Kidney (tissue), 14 donors: ENCODE data around the gene MEIG1. TPM values are rescaled to one million over a fixed set of nuclear protein-coding genes. Genes with fewer than 3 reads are reported as not detected.
A peak's percentile ranks its signal among the peaks of the same experiment; 100 is the strongest.
"Not testable (repeated sequence)": the region's sequence is repeated elsewhere in the genome, so short reads cannot be mapped to it uniquely, and the experiment has no call there.

Experiments
- DNase-seq, 5 donors: peaks; one replicate each; pipeline ENCODE4 v3.0.0-alpha.2; 2013 to 2020
- FAIRE-seq: peaks from 2 replicates; lab custom pipeline; 2012; peaks lifted over from hg19 to GRCh38; lab: Jason Lieb, UNC
- H3K27ac ChIP-seq, 2 donors: one replicate each; pipeline ENCODE4 v1.7.0; 2013; ENCODE audit warnings: low read depth in 2 of 2, low read length in 2 of 2, inconsistent platforms in 1 of 2
- H3K27me3 ChIP-seq: one replicate; pipeline ENCODE4 v1.7.1; 2013; ENCODE audit warnings: low read length, inconsistent platforms; ENCODE audit not compliant: control insufficient read depth, insufficient read depth
- H3K36me3 ChIP-seq, 3 donors: one replicate each; pipeline versions ENCODE4 v1.7.0 to v1.7.1; 2013; ENCODE audit warnings: low read length in 3 of 3, control low read depth in 1 of 3, inconsistent platforms in 1 of 3; ENCODE audit not compliant: insufficient read depth in 3 of 3, control insufficient read depth in 2 of 3
- H3K4me1 ChIP-seq, 3 donors: one replicate each; pipeline versions ENCODE4 v1.7.0 to v1.7.1; 2013; ENCODE audit warnings: low read length in 3 of 3, inconsistent platforms in 1 of 3, low read depth in 1 of 3; ENCODE audit not compliant: control insufficient read depth in 2 of 3, insufficient read depth in 2 of 3
- H3K4me3 ChIP-seq, 3 donors: one replicate each; pipeline versions ENCODE4 v1.7.0 to v1.8.1; 2013; ENCODE audit warnings: low read length in 3 of 3, control low read depth in 1 of 3, inconsistent platforms in 1 of 3
- H3K9ac ChIP-seq, 3 donors: one replicate each; pipeline versions ENCODE4 v1.7.0 to v1.7.1; 2013; ENCODE audit warnings: low read length in 3 of 3, control low read depth in 1 of 3, inconsistent platforms in 1 of 3
- H3K9me3 ChIP-seq, 3 donors: one replicate each; pipeline versions ENCODE4 v1.7.0 to v1.7.1; 2013; ENCODE audit warnings: low read length in 3 of 3, control low read depth in 1 of 3, inconsistent platforms in 1 of 3; ENCODE audit not compliant: control insufficient read depth in 2 of 3, insufficient read depth in 1 of 3
- intact Hi-C: fragments of 100-400 bp; cut with DNase I; formaldehyde crosslinking; loops from one replicate; pipeline ENCODE4 v1.11.1; 2022
- polyA plus RNA-seq: library from polyadenylated mRNA; stranded (reverse); fragments of 350-450 nt; fragmentation: Illumina TruSeq; extraction: RNeasy Lipid Tissue Mini Kit (QIAGEN cat#74804); gene quantifications from one replicate; pipeline ENCODE4 v1.2.3, GENCODE V29; 2014; ENCODE audit warnings: low read depth, low replicate concordance; ENCODE audit not compliant: insufficient read depth
- total RNA-seq: library from RNA; stranded (reverse); fragmentation: NEBNext Ultra II Directional; extraction: Animal tissue kit (Norgen Biotek cat#: 25700); gene quantifications from one replicate; pipeline ENCODE4 v1.2.1, GENCODE V29; 2021
- TF ChIP-seq, protein P1 (sequence below): IDR thresholded peaks from 3 replicates; pipeline ENCODE4 v1.5.1; 2012; ENCODE audit warnings: mild to moderate bottlenecking, moderate library complexity, borderline replicate concordance; ENCODE audit not compliant: insufficient read depth; ENCODE audit errors: extremely low read depth
- donor health status: control.
- donor health status: control.
- donor health status: control.
- donor health status: control.
- donor health status: control.
- donor health status: DM: yes; HTN: yes; CAD: no.
- donor health status: Normal renal cell carcinoma (clear cell type).

MEIG1 gene
- total and polyA plus RNA-seq, 2 donors from 2014 or later: 1.4 TPM; not detected in 1

DNA sequence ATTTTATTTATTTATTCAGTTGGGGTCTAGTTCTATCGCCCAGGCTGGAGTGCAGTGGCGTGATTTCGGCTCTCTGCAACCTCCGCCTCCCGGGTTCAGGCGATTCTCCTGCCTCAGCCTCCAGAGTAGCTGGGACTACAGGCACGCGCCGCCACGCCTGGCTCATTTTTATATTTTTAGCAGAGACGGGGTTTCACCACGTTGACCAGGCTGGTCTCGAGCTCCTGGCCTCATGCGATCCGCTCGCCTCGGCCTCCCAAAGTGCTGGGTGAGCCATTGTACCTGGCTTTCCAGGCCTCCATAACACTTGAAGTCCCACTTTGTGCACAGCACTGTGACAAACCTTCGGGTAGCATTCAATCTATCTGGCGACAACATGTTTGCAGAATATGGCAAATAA is 4.3 kb upstream of the MEIG1 start:
- no peaks in the 10 kb centered on the region for H3K36me3 ChIP-seq
- no peaks in the 10 kb centered on the region for H3K27me3 ChIP-seq
- intact Hi-C loops: no loop called here
- no peak overlapping the region for H3K9ac ChIP-seq
- DNase-seq (no peak), FAIRE-seq (no peak)
- TF ChIP-seq, protein P1, sequence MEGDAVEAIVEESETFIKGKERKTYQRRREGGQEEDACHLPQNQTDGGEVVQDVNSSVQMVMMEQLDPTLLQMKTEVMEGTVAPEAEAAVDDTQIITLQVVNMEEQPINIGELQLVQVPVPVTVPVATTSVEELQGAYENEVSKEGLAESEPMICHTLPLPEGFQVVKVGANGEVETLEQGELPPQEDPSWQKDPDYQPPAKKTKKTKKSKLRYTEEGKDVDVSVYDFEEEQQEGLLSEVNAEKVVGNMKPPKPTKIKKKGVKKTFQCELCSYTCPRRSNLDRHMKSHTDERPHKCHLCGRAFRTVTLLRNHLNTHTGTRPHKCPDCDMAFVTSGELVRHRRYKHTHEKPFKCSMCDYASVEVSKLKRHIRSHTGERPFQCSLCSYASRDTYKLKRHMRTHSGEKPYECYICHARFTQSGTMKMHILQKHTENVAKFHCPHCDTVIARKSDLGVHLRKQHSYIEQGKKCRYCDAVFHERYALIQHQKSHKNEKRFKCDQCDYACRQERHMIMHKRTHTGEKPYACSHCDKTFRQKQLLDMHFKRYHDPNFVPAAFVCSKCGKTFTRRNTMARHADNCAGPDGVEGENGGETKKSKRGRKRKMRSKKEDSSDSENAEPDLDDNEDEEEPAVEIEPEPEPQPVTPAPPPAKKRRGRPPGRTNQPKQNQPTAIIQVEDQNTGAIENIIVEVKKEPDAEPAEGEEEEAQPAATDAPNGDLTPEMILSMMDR: no peak
- no peak overlapping the region for H3K27ac ChIP-seq
- H3K9me3 ChIP-seq: no peaks in the 10 kb centered on the region
- peaks cover 0 to 7% (median 3%) of the 10 kb centered on the region in 3 donors for H3K4me1 ChIP-seq
- no peak overlapping the region for H3K4me3 ChIP-seq

DNA sequence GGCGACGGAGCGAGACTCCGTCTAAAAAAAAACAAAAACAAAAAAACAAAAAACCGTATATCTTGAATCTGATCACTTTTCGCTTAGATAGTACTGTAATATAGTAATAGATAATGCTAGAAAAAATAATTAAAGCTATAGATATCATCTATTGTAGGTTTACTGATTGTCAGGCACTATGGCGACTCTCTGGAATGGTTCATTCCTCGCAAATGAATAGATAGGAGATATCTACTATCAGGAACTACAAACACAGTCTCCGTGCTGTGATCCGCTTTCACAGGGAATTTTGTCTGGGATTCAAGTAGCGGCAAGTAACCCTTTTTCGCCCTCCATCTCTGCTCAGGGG is 342 bp upstream of the MEIG1 start:
- H3K27ac ChIP-seq: peak overlapping the region; percentile 95
- no peak for FAIRE-seq
- no peaks in the 10 kb centered on the region for H3K36me3 ChIP-seq
- no peaks in the 10 kb centered on the region for H3K9me3 ChIP-seq
- peak overlapping the region; percentile 43 to 78 (median 57) for H3K9ac ChIP-seq
- H3K4me1 ChIP-seq: no peaks in the 10 kb centered on the region
- intact Hi-C loops: no loop called here
- DNase-seq: no peak
- H3K4me3 ChIP-seq: peak overlapping the region; percentile 70 to 92 (median 88)
- H3K27me3 ChIP-seq: no peaks in the 10 kb centered on the region
- TF ChIP-seq, protein P1: no peak

DNA sequence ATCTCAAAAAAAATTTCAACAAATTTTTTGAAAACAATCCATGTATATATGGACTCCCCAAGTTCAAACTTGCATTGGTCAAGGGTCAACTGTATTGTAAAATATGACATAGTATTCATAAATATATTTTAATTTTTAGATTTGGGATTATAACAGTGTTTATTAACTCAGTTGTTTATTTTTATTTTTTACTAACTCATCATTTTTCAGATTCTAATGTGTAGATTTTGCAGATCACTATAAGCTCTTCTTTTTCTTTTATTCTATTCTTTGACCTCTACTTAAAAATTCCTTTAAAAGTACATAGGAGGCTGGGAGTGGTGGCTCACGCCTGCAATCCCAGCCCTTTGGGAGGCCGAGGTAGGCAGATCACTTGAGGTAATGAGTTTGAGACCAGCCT is 8.7 kb downstream of the MEIG1 start:
- Histone ChIP-seq H3K36me3 (no peaks in the 10 kb centered on the region), H3K27ac (no peak overlapping the region), H3K9me3 (no peaks in the 10 kb centered on the region), H3K27me3 (no peaks in the 10 kb centered on the region), H3K4me3 (no peak overlapping the region), H3K9ac (no peak overlapping the region), H3K4me1 (no peaks in the 10 kb centered on the region)
- intact Hi-C loops: no loop called here
- FAIRE-seq (peak; percentile 17), DNase-seq (no peak)
- TF ChIP-seq, protein P1: no peak

GRCh38 chr10:14971867-14972448 is 12.8 kb downstream of the MEIG1 start:
- DNase-seq (peak in 3 of 5 donors; percentile 35 to 44 (median 36)), FAIRE-seq (no peak)
- intact Hi-C loops: no loop called here
- TF ChIP-seq, protein P1: peak; percentile 21
- H3K36me3 ChIP-seq: no peaks in the 10 kb centered on the region
- H3K4me1 ChIP-seq: no peaks in the 10 kb centered on the region
- no peaks in the 10 kb centered on the region for H3K27me3 ChIP-seq
- H3K27ac ChIP-seq: no peak overlapping the region
- H3K9ac ChIP-seq: no peak overlapping the region
- no peak overlapping the region for H3K4me3 ChIP-seq
- H3K9me3 ChIP-seq: no peaks in the 10 kb centered on the region

GRCh38 chr10:14974153-14974998 is 15.2 kb downstream of the MEIG1 start:
- FAIRE-seq: peak; percentile 80
- H3K4me3 ChIP-seq, H3K9me3 ChIP-seq, H3K27ac ChIP-seq, DNase-seq, H3K4me1 ChIP-seq, intact Hi-C loops, H3K9ac ChIP-seq, H3K27me3 ChIP-seq, H3K36me3 ChIP-seq: not testable (repeated sequence)
